Stimulated activated naive B cell treated with anti-CD40 and anti-IgM and Interleukin-4, amounts not matched to agents 10 μg/mL and 1 μg/mL and 100 μg/mL, for 72 hours (primary cell): ENCODE data around the gene CELA2B.
"Not testable (repeated sequence)": the region's sequence is repeated elsewhere in the genome, so short reads cannot be mapped to it uniquely, and the experiment has no call there.

Experiments used
- ATAC-seq, 2 donors: fragments of 150-1000 bp; cut with Tn5 transposase; replicated peaks; 2 replicates each; pipeline ENCODE4 v1.10.0; 2021; ENCODE audit warnings: moderate library complexity in 1 of 2
- DNase-seq: peaks from one replicate; pipeline ENCODE4 v3.0.0; 2021
- H3K27ac Mint-ChIP-seq: one replicate; pipeline ENCODE4 v1.8.0; 2022; ENCODE audit warnings: mild to moderate bottlenecking, mixed read lengths
- H3K27me3 Mint-ChIP-seq, 2 donors: one replicate each; pipeline ENCODE4 v1.8.0; 2022; ENCODE audit warnings: mixed read lengths in 2 of 2
- H3K36me3 Mint-ChIP-seq, 2 donors: one replicate each; pipeline ENCODE4 v1.8.0; 2022; ENCODE audit warnings: mixed read lengths in 2 of 2, mild to moderate bottlenecking in 1 of 2
- H3K4me1 Mint-ChIP-seq, 2 donors: one replicate each; pipeline ENCODE4 v1.8.0; 2022; ENCODE audit warnings: mixed read lengths in 2 of 2, mild to moderate bottlenecking in 1 of 2
- H3K4me3 Mint-ChIP-seq, 2 donors: one replicate each; pipeline ENCODE4 v1.8.0; 2022; ENCODE audit warnings: mild to moderate bottlenecking in 2 of 2, mixed read lengths in 2 of 2, moderate library complexity in 1 of 2
- H3K9me3 Mint-ChIP-seq, 2 donors: one replicate each; pipeline ENCODE4 v1.8.0; 2022; ENCODE audit warnings: mixed read lengths in 2 of 2, mild to moderate bottlenecking in 1 of 2

Gene CELA2B

DNA sequence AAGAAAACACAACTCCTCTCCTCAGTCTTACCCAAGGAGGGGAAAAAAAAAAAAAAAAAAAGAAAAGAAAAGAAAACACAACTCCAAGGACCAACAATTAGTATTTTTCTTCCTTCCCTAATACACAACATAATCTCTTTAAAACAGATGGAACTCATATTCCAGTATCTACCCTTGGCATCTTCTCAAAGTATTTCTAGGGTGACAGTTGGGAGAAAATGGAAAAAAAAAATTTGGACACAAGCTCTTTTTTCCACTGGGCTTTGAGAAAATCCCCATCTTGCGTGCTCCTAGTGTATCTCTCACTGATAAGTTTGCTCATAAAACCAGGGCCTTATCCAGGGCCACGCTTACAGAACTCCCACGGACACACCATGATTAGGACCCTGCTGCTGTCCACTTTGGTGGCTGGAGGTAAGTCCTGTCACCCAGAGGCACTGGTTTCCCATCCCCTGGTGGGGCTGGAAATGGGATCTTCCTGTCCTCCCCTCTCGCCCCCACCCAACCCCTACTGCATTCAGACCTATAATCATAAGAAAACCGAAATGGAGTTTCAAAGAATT lies at the start of gene CELA2B:
Gene CELA2B (plus strand): TSS at position 353 of the 563 bp plus-strand sequence. CDS start 22 bp downstream, at position 375.
- no peaks in the 10 kb centered on the region for H3K27me3 Mint-ChIP-seq
- no peak within 1 kb of the TSS for H3K4me3 Mint-ChIP-seq

DNA sequence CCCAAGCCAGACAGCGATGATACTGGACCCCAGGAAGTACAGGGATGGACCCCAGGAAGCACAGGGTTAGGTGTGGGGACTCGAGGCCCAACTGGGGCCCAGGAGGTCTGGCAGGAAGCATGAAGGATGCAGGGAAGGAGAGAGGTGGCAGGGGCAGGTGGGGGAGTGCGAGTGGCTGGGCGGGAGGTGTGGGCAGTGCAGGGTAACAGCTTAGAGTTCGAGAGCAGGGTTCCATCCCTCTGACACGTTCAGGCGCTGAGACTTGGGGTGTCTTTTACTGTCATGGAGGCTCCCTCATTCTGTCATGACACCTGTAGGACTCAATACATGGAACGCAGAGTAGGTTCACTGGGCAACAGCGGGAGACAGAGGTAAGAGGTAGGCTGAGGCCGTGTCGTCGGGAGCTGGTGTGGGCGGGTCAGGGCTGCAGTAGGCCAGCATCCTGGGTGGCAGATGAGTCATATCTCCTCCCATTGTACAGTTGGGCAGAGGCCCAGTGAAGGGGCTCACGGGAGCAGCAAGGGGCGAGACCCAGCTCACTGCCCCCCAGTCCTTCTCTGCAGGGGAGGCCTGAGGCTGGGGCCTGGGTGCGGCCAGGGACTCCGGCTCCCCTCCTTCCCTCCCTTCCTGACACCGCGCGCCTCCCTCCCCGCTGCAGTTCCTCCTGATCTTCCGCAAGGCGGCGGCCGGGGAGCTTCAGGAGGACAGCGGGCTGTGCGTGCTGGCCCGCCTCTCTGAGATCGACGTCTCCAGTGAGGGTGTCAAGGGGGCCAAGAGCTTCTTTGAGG lies 49.2 kb upstream of the CELA2B start:
- Mint-ChIP-seq H3K36me3 (peaks cover 15 to 31% of the 10 kb centered on the region in 2 donors), H3K27me3 (no peaks in the 10 kb centered on the region), H3K9me3 (no peaks in the 10 kb centered on the region), H3K4me1 (peaks cover 0 to 6% of the 10 kb centered on the region in 2 donors), H3K27ac (peak overlapping the region; percentile 84), H3K4me3 (no peak overlapping the region)
- ATAC-seq, result no peak
- DNase-seq, result no peak

More for the DNA sequence above, at the start of gene CELA2B:
- no peaks in the 10 kb centered on the region for H3K4me1 Mint-ChIP-seq
- H3K36me3 Mint-ChIP-seq, result no peaks in the 10 kb centered on the region
- DNase-seq (no peak), ATAC-seq (no peak)
- H3K27ac Mint-ChIP-seq, result no peak within 1 kb of the TSS
- H3K9me3 Mint-ChIP-seq, result no peaks in the 10 kb centered on the region

DNA sequence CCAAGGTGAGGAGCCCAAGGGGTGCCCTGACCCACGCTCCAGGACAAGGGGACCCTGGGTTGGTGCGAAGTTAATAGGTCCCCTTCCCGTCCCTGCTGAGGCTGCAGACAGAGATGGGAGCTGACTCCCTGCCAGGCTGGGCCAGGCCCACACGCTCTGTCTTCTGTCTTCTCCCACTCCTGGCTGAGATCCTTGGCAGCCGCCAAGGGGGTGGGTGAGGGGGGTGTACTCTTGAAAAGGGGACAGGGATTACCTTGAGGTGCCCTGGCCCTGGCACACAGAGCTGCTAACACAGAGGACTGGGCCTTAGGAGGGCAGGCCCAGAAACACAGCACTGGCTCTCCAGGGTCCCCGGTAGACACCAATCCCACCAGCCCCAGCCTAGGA lies 48.6 kb upstream of the CELA2B start:
- Mint-ChIP-seq H3K9me3 (no peaks in the 10 kb centered on the region), H3K4me1 (peaks cover 0 to 5% of the 10 kb centered on the region in 2 donors), H3K27ac (no peak overlapping the region), H3K36me3 (peaks cover 14 to 30% of the 10 kb centered on the region in 2 donors), H3K27me3 (no peaks in the 10 kb centered on the region), H3K4me3 (no peak overlapping the region)
- DNase-seq, result no peak
- no peak for ATAC-seq

DNA sequence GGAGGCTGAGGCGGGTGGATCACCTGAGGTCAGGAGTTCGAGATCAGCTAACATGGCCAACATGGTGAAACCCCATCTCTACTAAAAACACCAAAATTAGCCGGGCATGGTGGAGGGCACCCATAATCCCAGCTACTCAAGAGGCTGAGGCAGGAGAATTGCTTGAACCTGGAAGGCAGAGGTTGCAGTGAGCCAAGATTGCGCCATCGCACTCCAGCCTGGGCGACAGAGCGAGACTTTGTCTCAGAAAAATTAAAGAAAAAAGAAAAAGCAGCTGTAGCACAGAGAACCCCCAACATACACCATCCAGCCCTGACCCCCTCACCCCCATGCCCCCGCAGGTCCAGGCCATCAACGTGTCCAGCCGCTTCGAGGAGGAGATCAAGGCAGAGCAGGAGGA lies 47.7 kb upstream of the CELA2B start:
- ATAC-seq, H3K9me3 Mint-ChIP-seq, H3K4me1 Mint-ChIP-seq, H3K4me3 Mint-ChIP-seq, DNase-seq, H3K27me3 Mint-ChIP-seq: not testable (repeated sequence)
- Mint-ChIP-seq H3K27ac (peak overlapping the region; percentile 42), H3K36me3 (peaks cover 14 to 33% of the 10 kb centered on the region in 2 donors)

DNA sequence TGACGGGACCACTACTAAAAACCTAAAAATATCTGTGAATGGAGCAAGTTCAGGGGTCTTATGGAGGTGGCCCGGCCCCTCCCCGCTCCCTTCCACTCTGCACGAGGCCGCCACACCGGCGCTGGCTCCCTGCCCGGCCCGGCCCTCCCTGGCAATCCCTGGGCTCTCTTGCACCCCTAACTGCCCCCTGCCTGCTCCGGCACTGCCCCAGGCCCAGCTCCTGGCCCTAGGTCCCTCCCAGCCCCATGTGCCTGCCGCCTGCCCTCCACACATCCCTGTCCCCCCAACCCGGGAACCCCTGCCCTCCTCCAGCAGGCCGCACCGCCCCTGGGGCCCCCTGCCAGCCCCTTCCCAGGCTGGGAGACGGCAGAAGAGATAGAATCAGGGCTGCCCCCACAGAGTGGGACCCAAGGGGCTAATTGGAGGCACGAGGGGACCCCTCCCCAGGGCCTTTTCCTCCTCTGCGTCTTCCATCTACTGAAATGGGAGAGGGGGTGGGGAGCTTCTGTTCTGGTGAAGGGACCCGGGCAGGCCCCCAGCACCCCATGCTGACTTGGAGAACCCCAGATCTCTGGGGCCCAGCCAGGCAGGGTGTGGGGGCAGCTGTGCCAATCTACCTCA lies 47.0 kb upstream of the CELA2B start:
- Mint-ChIP-seq H3K4me1 (peaks cover 0 to 5% of the 10 kb centered on the region in 2 donors), H3K9me3 (no peaks in the 10 kb centered on the region), H3K27ac (no peak overlapping the region), H3K36me3 (peaks cover 14 to 33% of the 10 kb centered on the region in 2 donors), H3K27me3 (no peaks in the 10 kb centered on the region), H3K4me3 (no peak overlapping the region)
- DNase-seq (no peak), ATAC-seq (no peak)

DNA sequence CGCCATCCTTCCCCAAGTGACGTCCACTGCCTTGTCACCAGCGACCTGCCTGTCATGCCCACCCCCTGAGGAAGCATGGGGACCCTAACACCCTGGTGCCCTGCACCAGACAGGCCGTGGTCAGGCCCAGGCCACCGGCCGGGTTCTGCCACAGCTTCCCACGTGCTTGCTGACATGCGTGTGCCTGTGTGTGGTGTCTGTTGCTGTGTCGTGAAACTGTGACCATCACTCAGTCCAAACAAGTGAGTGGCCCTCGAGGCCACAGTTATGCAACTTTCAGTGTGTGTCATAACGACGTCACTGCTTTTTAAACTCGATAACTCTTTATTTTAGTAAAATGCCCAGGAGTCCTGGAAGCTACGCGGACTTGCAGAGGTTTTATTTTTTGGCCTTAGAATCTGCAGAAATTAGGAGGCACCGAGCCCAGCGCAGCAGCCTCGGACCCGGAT lies 46.2 kb upstream of the CELA2B start:
- DNase-seq, result no peak
- no peak for ATAC-seq
- no peak overlapping the region for H3K4me3 Mint-ChIP-seq
- H3K4me1 Mint-ChIP-seq, result peaks cover 0 to 3% of the 10 kb centered on the region in 2 donors
- H3K9me3 Mint-ChIP-seq, result no peaks in the 10 kb centered on the region
- H3K36me3 Mint-ChIP-seq, result peaks cover 14 to 27% of the 10 kb centered on the region in 2 donors
- H3K27me3 Mint-ChIP-seq, result no peaks in the 10 kb centered on the region
- no peak overlapping the region for H3K27ac Mint-ChIP-seq

DNA sequence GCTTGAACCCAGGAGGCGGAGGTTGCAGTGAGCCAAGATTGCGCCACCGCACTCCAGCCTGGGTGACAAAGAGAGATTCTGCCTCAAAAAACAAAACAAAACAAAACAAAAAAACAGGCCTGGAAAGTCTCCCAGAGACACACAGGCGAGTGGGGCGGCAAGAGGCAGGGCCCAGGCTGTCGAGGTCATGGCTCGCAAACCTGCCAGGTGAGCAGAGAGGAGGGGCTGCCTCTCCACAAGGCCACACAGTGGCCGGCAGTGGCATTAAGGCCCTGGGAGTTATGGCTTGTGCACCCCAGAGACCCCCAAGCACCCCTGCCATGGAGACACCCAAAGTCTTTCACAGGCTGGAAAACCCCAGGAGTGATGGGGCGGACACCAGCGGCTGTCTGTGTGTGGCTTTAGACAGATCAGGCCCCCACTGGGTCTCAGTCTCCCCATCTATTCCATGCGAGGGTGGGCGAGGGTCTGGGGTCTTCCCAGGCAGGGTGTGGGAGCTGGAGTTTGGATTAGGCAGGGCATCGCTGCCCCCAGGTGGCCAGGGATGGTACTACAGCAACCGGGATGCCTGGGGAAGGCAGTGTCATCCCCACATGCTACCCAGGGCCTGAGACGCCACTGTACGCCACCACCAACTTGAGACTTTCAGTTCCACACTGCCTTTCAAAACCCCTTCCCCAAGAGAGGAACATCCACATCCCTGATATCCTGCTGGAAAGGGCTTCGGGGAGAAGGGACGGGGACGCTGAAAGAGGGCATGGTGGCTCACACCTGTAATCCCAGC lies 44.9 kb upstream of the CELA2B start:
- Mint-ChIP-seq H3K36me3 (peaks cover 13 to 25% of the 10 kb centered on the region in 2 donors), H3K4me1 (peaks cover 0 to 3% of the 10 kb centered on the region in 2 donors), H3K9me3 (no peaks in the 10 kb centered on the region), H3K27me3 (no peaks in the 10 kb centered on the region), H3K4me3 (no peak overlapping the region), H3K27ac (no peak overlapping the region)
- DNase-seq (peak; percentile 44), ATAC-seq (peak; percentile 81 to 85)

DNA sequence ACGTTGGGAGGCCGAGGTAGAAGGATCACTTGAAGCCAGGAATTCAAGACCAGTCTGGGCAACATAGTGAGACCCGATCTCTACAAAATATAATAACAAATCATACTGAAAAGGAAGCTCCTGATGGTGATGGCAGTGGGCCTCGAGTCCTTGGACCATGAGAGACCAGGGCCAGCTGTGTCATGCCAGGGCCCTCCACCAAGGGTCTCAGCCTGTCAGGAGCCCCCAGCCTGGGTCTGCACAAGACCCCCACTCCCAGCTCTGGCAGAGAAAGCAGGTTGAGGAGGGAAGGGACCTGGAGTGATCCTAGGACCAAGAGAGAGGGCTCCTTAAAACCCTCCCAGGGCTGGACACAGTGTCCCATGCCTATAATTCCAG lies 44.3 kb upstream of the CELA2B start:
- H3K36me3 Mint-ChIP-seq, result peaks cover 7 to 20% of the 10 kb centered on the region in 2 donors

DNA sequence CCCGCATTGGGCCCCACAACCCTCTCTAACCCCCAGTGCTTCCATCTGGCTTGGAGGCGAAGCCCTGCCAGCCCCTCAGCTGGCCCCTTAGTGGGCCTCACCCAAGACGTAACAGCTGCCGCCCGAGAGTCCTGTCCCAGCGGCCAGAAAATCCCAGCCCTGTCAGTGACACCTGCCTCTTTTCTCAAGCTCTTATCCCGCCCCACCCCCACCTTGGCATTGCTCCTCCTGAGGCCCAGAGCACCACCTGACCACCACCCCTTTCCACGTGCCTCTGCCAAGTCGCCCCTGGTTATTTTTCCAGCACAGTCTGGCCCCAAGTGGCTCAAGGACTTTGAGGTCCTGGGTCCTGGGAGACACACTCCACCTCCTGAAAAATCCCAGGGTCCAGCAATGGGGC lies 43.6 kb upstream of the CELA2B start:
- no peaks in the 10 kb centered on the region for H3K4me1 Mint-ChIP-seq
- H3K36me3 Mint-ChIP-seq, result peaks cover 7 to 14% of the 10 kb centered on the region in 2 donors
- H3K4me3 Mint-ChIP-seq, result no peak overlapping the region
- H3K9me3 Mint-ChIP-seq, result no peaks in the 10 kb centered on the region
- H3K27me3 Mint-ChIP-seq, result no peaks in the 10 kb centered on the region
- DNase-seq (no peak), ATAC-seq (no peak)
- H3K27ac Mint-ChIP-seq, result no peak overlapping the region

More for the DNA sequence above, 44.3 kb upstream of the CELA2B start:
- H3K4me1 Mint-ChIP-seq, result no peaks in the 10 kb centered on the region
- H3K4me3 Mint-ChIP-seq, result no peak overlapping the region
- peak overlapping the region; percentile 31 for H3K27ac Mint-ChIP-seq
- DNase-seq (no peak), ATAC-seq (peak in 1 of 2 donors; percentile 3)
- H3K27me3 Mint-ChIP-seq, result no peaks in the 10 kb centered on the region
- no peaks in the 10 kb centered on the region for H3K9me3 Mint-ChIP-seq

DNA sequence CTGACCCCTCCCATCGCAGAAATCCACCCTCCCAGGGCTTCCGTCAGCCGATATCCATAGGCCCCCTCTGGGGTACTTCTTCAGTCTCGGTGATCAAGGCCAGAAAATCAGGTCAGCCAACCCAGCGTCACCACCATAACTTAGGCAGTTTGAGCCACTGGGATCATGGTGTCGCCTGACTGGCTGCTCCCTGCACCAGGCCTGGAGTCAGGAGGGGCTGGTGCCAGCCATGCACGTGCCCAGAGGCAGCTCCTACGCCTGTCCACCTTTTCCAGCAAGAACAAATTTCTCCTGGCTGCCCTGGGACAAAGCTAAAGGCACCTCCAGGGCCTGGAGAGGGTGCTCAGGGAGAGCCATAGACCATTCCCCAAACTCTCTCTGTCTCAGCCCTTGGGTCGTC lies 42.4 kb upstream of the CELA2B start:
- H3K4me1 Mint-ChIP-seq, result no peaks in the 10 kb centered on the region
- no peaks in the 10 kb centered on the region for H3K27me3 Mint-ChIP-seq
- peak overlapping the region; percentile 20 for H3K27ac Mint-ChIP-seq
- DNase-seq, result no peak
- no peaks in the 10 kb centered on the region for H3K9me3 Mint-ChIP-seq
- ATAC-seq, result no peak
- H3K4me3 Mint-ChIP-seq, result no peak overlapping the region
- H3K36me3 Mint-ChIP-seq, result peaks cover 1 to 5% of the 10 kb centered on the region in 2 donors

DNA sequence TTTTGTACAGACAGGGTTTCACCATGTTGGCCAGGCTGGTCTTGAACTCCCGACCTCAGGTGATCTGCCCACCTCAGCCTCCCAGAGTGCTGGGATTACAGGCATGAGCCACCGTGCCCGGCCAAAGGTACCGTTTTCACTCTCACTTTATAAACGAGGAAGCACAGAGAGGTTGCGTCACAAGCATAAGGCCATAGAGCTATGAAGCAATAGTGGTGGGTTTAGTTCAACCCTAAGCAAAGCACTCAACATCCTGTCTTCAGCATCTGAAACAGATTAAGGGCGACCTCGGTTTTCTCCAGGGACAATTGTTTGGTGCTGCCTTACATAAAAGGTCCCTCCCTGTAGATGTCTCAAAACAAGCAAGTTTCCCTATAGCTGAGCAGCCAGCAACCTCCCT lies 41.2 kb upstream of the CELA2B start:
- H3K27ac Mint-ChIP-seq, H3K4me1 Mint-ChIP-seq, H3K27me3 Mint-ChIP-seq, H3K9me3 Mint-ChIP-seq, ATAC-seq, DNase-seq, H3K36me3 Mint-ChIP-seq, H3K4me3 Mint-ChIP-seq: not testable (repeated sequence)

DNA sequence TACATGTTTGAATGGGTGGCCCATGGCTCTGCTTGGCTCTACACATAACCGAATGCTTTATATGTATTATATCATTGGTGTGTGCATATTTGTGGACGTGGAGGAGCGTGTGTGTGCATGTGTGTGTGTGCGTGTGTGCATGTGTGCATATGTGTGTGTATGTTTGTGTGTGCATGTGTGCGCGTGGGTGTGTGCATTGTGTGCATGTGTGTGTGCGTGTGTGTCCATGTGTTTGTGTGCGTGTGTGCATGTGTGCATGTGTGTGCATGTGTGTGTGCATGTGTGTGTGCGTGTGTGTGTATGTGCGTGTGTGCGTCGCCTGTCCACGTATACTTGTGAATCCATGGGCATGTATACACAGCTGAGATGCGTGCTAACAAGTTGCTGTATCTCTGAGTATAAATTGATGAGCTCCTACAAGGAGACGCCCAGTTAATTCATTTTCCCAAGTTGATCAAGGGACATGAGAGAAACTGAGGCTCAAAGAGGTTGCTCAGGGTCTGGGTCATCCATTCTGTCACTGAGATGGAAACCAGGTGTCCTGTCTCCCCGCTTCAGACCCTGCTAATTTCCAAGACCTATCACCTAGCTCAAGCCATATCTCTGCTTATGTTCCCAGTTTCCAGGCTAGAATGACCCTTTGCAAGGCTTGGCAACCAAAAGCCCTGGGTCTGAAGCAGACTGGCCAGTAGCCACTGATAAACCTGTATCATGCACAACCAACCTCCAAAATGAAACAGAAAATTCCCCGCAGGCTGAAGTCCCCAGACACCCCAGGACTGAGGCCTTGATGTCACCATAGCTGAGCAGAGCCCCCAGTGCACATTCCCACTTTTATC lies 40.4 kb upstream of the CELA2B start:
- Mint-ChIP-seq H3K4me1 (no peaks in the 10 kb centered on the region), H3K4me3 (no peak overlapping the region), H3K9me3 (no peaks in the 10 kb centered on the region), H3K27ac (no peak overlapping the region), H3K36me3 (peaks cover 0 to 3% of the 10 kb centered on the region in 2 donors), H3K27me3 (no peaks in the 10 kb centered on the region)
- ATAC-seq (no peak), DNase-seq (no peak)

DNA sequence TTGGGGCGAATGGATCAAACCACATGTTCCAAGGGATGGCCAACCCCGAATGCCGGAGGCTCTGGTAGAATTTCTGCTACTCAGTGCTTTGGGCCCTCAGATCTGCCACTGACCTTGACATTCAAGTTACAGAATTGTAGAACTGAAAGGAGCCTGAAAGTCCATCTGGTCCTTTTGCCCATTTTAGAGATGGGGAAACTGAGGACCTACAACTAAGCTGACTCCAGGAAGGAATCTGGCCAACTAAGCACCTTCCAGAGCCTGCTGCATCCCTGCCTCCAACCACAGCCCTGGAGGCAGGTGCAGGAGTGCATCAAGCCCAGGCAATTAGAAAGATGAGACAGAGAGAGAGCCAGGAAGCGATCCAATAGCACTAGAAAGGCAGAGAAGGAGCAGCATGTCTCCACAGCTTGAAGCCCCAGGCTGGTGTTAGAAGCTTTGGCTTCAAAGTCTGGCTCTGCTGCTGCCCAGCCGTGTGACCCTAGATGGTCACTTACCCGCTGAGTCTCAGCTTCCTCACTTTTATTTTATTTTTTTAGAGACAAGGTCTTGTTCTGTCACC lies 38.9 kb upstream of the CELA2B start:
- Mint-ChIP-seq H3K4me1 (no peaks in the 10 kb centered on the region), H3K27ac (no peak overlapping the region), H3K9me3 (no peaks in the 10 kb centered on the region), H3K4me3 (no peak overlapping the region), H3K27me3 (peaks cover 0 to 7% of the 10 kb centered on the region in 2 donors), H3K36me3 (peaks cover 0 to 3% of the 10 kb centered on the region in 2 donors)
- ATAC-seq (no peak), DNase-seq (no peak)
